Upper lobe of right lung (tissue), 1 donor: Measurements from ENCODE around the gene SLC36A1. TPM values are rescaled to one million over a fixed set of nuclear protein-coding genes. Genes with fewer than 3 reads are reported as not detected.

ENCODE experiments used
- ATAC-seq: fragments of 200-7000 bp; cut with Tn5 transposase; one replicate; pipeline ENCODE4 v1.9.1; 2020; ENCODE audit warnings: mild to moderate bottlenecking, moderate library complexity
- DNase-seq: peaks from one replicate; pipeline ENCODE4 v3.0.0-alpha.2; 2020
- H3K27ac ChIP-seq: fragments of 200-600 bp; one replicate; pipeline ENCODE4 v1.8.0; 2022
- H3K27me3 ChIP-seq: fragments of 200-600 bp; one replicate; pipeline ENCODE4 v1.8.0; 2022; ENCODE audit warnings: mild to moderate bottlenecking
- H3K36me3 ChIP-seq: fragments of 200-600 bp; one replicate; pipeline ENCODE4 v1.8.0; 2022
- H3K4me1 ChIP-seq: fragments of 200-600 bp; one replicate; pipeline ENCODE4 v1.8.0; 2022
- H3K4me3 ChIP-seq: fragments of 200-600 bp; one replicate; pipeline ENCODE4 v1.8.0; 2022; ENCODE audit warnings: mild to moderate bottlenecking
- H3K9me3 ChIP-seq: fragments of 200-600 bp; one replicate; pipeline ENCODE4 v1.8.0; 2022
- CTCF ChIP-seq: fragments of 200-600 bp; IDR thresholded peaks from one replicate; pipeline ENCODE4 v1.8.0; 2022; ENCODE audit warnings: antibody characterized with exemption
- intact Hi-C: fragments of 100-400 bp; cut with DNase I; formaldehyde crosslinking; loops from one replicate; pipeline ENCODE4 v1.11.0; 2022
- total RNA-seq: library from RNA; stranded (reverse); fragmentation: NEBNext Ultra II Directional; extraction: Animal tissue kit (Norgen Biotek cat#: 25700); gene quantifications from one replicate; pipeline ENCODE4 v1.2.1, GENCODE V29; 2021
- donor health status: DM: no; HTN: yes; CAD: no; lungs with severe emphysema.

SLC36A1 gene
- total RNA-seq, 1 donor from 2014 or later, result 9.6 TPM

GRCh38 chr5:151509836-151510235 lies 62.4 kb downstream of the SLC36A1 start:
- no peak for TF ChIP-seq CTCF
- Histone ChIP-seq H3K9me3 (no peaks in the 10 kb centered on the region), H3K4me1 (no peaks in the 10 kb centered on the region), H3K27me3 (no peaks in the 10 kb centered on the region), H3K4me3 (no peak overlapping the region), H3K36me3 (no peaks in the 10 kb centered on the region), H3K27ac (no peak overlapping the region)
- DNase-seq (no peak), ATAC-seq (no peak)
- intact Hi-C loops, result no loop called here

- TF ChIP-seq CTCF, result no peak
- Histone ChIP-seq H3K27me3 (no peaks in the 10 kb centered on the region), H3K4me1 (no peaks in the 10 kb centered on the region), H3K36me3 (no peaks in the 10 kb centered on the region), H3K27ac (no peak overlapping the region), H3K4me3 (no peak overlapping the region), H3K9me3 (no peaks in the 10 kb centered on the region)
- DNase-seq (no peak), ATAC-seq (no peak)
- intact Hi-C loops, result no loop called here
Measured at GRCh38 chr5:151517122-151517920, 69.9 kb downstream of the SLC36A1 start.

GRCh38 chr5:151520294-151520693 lies 72.9 kb downstream of the SLC36A1 start:
- Histone ChIP-seq H3K27me3 (no peaks in the 10 kb centered on the region), H3K27ac (no peak overlapping the region), H3K4me1 (no peaks in the 10 kb centered on the region), H3K4me3 (no peak overlapping the region), H3K9me3 (no peaks in the 10 kb centered on the region), H3K36me3 (no peaks in the 10 kb centered on the region)
- intact Hi-C loops, result no loop called here
- no peak for TF ChIP-seq CTCF
- ATAC-seq, result no peak
- no peak for DNase-seq

GRCh38 chr5:151522226-151522625 lies 74.8 kb downstream of the SLC36A1 start:
- intact Hi-C loops, result no loop called here
- peak; percentile 14 for ATAC-seq
- DNase-seq, result no peak
- Histone ChIP-seq H3K4me3 (no peak overlapping the region), H3K9me3 (no peaks in the 10 kb centered on the region), H3K27ac (no peak overlapping the region), H3K4me1 (no peaks in the 10 kb centered on the region), H3K27me3 (no peaks in the 10 kb centered on the region), H3K36me3 (no peaks in the 10 kb centered on the region)
- no peak for TF ChIP-seq CTCF

- Histone ChIP-seq H3K36me3 (no peaks in the 10 kb centered on the region), H3K4me1 (no peaks in the 10 kb centered on the region), H3K27me3 (no peaks in the 10 kb centered on the region), H3K27ac (no peak overlapping the region), H3K4me3 (no peak overlapping the region), H3K9me3 (no peaks in the 10 kb centered on the region)
- DNase-seq (no peak), ATAC-seq (peak; percentile 71)
- intact Hi-C loops, result no loop called here
- TF ChIP-seq CTCF, result peak; percentile 51
Measured at GRCh38 chr5:151523335-151523734, 75.9 kb downstream of the SLC36A1 start.
